Erythroblast (primary cell): Measurements from ENCODE around the gene CCN5.
"Not testable (repeated sequence)": the region's sequence is repeated elsewhere in the genome, so short reads cannot be mapped to it uniquely, and the experiment has no call there.

Source experiments
- DNase-seq, 2 experiments: peaks; one replicate each; lab custom pipeline; 2025; lab: John Stamatoyannopoulos, UW
- GATA1 ChIP-seq: IDR thresholded peaks from 2 replicates; pipeline ENCODE4 v1.6.1; 2011; ENCODE audit warnings: low read depth, mild to moderate bottlenecking, control low read depth, low read length, moderate library complexity
- POLR2A ChIP-seq: IDR thresholded peaks from 2 replicates; pipeline ENCODE4 v1.6.1; 2011; ENCODE audit warnings: mild to moderate bottlenecking, low read length

CCN5 gene

DNA sequence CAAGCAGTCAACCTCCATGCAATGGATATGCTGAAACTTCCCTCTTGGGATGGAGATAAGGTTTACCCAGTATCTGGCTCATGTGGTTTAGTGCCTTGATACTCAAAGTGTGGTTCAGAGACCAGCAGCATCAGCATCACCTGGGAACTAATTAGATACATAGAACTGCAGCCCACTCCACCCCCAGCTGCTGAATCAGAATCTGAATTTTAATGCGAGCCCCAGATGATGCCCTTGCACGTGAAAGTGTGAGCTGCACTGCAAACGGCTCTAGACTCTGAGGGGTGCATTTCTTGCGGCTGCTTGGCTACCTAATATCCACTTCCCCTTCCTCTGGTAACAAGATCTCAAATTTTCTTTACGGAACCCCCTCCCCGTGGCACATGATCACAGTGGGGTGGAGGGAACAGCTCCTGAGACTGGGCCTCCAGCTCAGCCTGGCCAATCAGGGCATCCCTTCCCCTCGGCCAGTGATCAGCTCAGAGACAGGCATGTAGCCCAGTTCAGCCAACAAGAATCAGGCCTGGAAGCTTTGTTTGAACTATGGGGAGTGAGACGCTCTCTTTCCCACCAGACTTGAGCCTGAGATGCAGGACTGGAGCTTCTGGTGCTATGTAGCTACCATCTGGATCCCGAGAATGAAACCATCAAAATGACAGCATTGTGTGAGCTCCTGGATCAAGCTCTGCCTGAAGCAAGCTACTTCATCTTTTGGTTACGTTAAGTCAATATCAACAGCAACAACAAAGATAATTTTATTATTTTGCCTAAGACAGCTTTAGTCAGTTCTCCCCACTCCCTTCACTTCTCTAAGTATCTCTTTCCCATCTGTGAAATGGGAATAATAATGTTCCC, 43.3 kb downstream of the CCN5 start:
- DNase-seq: no peak
- TF ChIP-seq GATA1: no peak
- TF ChIP-seq POLR2A: no peak

DNA sequence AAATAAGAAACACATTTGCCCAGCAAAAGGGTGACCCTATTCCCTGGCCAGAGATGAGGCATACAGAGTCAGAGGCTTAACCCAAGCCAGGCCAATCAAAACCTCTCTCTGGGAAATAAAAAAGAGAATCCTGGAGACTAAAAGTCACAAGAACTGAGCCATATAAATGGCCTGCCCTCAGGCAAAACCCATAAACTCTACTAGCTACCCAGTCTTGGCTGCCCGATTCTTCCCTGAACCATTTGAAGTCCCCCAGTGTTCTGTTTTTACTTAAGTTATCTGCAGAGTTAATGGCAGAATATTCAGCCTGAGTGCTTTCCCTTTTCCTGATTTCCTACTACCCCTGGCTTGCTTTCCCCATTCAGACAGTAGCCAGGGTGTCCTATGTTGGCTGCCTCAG, 44.4 kb downstream of the CCN5 start:
- TF ChIP-seq POLR2A (no peak), GATA1 (no peak)
- DNase-seq: no peak

DNA sequence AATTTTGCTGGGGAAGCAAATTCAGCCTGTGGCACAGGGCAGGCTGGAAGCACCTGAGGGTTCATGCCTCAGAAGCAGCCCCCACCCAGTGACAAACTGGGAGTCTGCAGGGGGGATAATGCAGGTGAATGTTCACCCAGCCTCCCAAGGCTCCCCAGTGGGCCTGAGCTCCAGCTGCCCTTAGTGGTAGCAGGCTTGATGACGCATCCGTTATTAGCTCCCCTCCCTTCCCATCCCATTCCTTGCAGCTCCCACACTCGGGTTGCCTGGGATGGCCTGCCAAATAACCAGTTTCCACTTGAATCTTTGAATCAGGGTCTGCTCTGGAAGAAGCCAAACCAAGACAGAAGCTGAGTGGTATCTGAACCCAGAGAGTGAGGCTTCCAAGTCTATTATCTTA, 46.3 kb downstream of the CCN5 start:
- TF ChIP-seq POLR2A (no peak), GATA1 (no peak)
- DNase-seq: no peak

DNA sequence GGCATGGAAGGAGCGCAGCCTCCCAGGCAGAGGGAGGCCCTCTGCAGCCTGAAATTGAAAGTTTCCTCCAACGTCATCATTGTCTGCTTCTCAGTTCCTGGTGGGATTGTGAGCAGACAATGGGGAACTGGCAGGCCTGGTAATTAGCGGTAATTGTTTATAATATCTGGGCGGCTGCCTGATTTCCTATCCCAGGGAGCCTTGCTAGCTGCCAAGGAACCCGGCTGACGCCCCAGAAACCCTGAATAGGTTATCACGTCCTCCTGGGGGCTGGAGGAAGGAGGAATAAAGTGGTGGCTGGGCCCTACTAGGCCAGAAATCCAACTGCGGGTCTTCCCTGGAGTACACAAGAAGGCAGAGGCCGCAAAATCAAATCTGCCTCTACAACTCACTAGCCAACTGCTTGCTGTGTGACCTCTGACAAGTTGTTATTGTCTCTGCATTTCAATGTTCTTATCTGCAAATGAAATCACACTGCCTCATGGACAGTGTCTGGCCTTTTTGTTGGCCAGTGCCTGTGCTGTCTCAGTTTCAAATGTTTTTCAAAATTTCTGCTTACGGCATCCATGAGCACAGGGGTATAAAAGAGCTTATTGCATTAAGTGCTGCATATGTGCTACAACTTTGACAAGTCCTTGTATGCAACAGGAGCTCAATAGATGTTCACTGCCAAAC, 47.4 kb downstream of the CCN5 start:
- no peak for DNase-seq
- TF ChIP-seq GATA1: no peak
- no peak for TF ChIP-seq POLR2A

DNA sequence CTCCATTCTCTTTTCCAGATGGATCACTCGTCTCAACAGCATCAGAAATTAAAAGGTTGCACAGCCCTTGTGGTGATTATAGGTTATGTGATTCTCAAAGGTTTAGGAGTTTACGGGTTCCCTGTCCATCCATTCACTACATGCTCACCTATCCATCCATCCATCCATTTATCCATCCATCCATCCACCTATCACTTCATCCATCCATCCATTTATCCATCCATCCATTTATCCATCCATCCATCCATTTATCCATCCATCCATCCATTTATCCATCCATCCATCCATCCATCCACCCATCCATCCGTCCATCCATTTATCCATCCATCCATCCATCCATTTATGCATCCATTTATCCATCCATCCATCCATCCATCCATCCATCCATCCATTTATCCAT, 48.6 kb downstream of the CCN5 start:
- not testable (repeated sequence) for DNase-seq

DNA sequence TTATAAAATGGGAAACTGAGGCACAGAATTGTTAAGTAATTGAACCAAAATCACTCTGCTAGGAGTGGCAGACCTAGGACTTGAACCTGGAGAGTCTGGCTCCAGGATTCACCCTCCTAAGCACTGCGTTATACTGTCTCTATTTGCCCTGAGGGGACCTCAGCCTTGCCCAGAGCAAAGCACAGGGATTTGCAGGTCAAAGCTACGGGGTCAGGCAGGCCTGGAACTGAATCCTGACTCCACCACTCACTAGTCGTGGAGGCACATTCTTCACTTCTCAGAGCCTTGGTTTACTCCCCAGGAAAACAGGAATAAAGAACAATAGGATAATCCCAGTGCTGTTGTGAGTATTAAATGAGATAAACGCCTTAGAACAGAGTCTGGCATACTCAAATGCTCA, 49.9 kb downstream of the CCN5 start:
- no peak for DNase-seq
- TF ChIP-seq GATA1 (no peak), POLR2A (no peak)

DNA sequence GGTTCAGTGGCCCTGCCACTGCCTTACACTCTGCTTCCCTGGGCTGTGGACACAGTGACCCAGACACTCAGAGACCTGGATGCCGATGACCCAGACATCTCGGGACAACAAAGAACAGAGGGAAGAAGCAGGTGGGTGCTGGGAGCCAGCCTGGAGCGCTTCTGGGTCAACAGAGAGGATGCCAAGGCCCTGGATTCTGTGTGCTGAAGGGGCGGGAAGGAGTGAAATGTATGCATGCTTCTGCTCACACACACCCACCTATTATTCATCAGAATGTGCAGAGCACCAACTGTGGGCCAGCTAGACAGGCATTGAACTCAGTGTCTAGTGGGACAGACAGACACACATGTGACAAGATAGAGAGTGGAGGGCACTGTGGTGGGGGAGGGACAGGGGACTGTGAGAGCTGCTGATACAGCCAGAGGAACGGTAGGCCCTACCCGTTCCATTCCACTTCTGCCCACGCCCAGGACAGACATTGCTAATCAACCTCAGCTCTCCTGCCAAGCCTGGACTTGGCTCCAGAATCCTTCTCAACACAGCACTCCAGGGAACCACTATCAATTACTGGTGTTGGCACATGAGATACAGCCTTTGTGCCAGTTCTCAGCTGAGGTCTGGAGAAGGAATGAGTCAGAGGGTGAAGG, 50.7 kb downstream of the CCN5 start:
- TF ChIP-seq POLR2A (no peak), GATA1 (no peak)
- no peak for DNase-seq

DNA sequence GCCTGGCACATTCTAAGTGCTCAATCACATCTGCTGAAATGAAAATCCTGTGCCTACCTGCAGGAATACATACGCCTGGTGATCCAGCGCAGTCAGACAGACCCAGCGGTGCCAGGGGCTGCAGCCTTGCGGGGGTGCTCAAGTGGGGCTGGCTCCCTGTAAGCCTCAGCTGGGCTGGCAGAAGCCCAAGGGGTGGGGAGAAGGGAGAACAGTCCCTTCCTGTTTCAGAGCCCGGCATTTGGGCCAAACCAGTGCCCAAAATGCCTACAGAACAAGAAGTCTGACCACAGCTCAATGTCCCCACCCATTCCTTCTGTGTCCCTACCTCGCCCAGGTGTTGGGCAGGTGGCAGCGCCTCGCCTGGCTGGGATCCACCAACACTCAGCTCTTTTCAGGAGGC, 53.1 kb downstream of the CCN5 start:
- DNase-seq: no peak

DNA sequence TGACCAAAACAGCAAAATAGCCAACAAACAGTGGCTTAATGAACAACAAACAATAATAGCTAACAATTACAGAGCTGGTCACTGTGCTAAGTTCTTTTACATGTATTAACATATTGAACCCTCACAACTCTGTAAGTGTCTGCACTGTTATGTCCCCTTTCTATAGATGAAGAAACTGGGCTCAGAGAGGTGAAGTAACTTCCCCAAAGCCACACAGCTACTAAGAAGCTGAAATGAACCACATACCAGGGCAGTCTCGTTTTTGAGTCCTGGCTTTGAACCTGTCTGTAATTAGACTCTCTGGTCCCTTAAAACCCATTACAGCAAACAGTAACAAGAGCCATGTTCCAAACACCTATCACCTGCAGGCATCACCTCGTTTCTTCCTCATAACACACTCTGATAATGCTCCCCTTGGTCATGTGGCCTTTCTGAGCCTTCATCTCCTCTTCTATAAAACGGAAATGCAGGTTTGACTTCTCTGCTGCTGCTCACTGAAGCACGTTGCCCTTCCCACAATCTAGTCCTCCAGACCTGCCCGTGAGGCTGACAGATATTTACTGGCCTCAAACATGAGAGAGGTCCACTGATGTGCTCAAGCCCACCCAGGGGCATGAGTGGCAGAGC, 53.8 kb downstream of the CCN5 start:
- TF ChIP-seq POLR2A (no peak), GATA1 (no peak)
- no peak for DNase-seq

More for the DNA sequence above, 53.1 kb downstream of the CCN5 start:
- TF ChIP-seq GATA1: no peak
- no peak for TF ChIP-seq POLR2A

DNA sequence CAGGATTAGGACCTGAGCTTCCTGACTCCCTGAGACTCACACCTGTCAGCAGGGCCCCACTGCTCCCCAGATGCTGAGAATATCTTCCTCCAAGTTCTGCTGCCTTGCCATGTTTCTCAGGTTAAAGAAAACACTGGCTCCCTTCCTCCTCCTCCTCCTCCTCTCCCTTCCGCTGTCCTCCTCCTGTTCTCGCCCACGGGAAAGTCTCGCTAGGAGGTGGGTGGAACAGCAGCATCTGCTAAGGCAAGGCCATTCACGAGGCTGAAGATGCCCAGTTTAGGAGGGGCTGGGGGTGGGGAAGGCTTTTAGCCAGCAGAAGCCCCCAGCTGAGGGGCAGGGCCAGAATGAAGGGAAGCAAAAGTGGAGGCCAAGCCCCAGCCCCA, 54.3 kb downstream of the CCN5 start:
- TF ChIP-seq POLR2A: no peak
- no peak for TF ChIP-seq GATA1
- no peak for DNase-seq

DNA sequence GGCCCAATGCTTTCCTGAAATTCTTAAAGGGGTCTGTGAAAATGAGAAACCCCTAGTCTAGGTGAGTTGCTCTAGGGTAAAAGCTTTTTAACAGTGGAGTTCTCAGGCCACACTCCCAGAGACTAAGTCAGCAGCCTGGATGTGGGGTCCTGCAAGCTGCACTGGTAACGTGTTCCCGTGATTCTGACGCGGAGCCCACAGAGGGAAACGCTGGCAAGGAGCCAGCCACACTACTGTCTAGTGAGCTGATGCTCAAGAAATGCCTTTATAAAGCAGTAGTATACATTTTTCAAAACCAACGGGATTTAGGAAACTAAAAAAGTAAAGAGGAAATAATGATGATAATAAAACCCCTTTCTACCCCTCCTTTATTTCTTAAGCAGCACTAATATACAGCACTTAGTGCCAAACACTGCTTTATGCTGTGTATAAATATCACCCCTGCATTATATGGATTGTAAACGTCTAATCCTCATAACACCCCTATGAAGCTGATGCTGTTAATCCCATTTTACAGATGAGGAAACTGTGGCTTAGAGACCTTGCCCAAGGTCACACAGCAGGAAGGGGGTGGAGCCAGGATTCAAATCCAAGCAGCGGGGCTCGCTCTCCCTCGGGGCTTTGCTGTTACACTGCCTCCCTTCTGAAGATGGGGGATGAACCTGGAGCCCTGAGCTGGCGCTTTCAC, 55.5 kb downstream of the CCN5 start:
- TF ChIP-seq GATA1 (no peak), POLR2A (no peak)
- DNase-seq: no peak

DNA sequence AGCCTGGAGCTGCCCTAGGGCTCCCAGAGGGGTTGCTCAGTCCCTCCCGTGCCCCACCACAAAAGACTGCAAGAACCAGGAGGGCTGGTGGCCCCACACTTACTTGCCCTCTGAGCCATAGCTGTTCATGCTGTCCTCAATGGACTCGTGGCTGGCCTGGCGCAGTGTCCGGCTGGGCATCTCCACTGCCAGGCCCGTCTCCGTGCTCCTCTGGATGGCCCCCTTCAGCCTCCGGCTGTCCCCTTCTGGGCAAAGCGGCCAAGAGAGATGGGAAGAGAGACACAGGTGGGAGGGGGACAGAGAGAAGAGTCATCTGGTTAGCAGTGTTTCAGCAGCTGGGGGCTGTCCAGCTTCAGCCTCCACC, 56.0 kb downstream of the CCN5 start:
- TF ChIP-seq GATA1 (no peak), POLR2A (no peak)
- no peak for DNase-seq

DNA sequence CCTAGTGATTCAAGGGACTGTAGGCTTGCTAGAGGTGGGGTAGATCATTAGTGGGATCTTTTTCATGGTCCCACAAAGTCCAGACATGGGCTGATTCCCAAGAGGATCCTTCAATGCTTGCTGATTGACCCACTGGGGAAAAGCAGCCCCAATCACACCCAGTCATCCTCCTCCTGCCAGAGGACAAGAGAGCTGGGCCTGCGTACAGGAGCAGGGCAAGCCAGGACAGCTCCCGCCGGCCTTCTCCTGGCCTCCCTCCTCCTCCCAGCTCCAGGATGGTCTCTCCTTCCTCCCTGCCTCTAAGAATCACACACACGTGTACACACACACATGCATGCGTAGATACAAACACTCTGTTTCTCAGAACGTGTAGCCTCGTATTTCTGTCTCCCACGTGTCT, 57.5 kb downstream of the CCN5 start:
- TF ChIP-seq POLR2A: no peak
- no peak for TF ChIP-seq GATA1
- no peak for DNase-seq
